OCI-LY7 (cell line): ENCODE data around the gene PARVB. TPM values are rescaled to one million over a fixed set of nuclear protein-coding genes. Genes with fewer than 3 reads are reported as not detected.

Experiments
- BruUV-seq: library from RNA; stranded (reverse); fragments of 400-500 nt; replicated peaks from 2 replicates; lab custom pipeline; 2021; lab: Mats Ljungman, UMichigan
- CTCF ChIA-PET: fragments of 300-600 bp; sonication (Branson Sonifier 250); formaldehyde crosslinking; loops from one replicate; lab custom pipeline; 2022; ENCODE audit warnings: antibody characterized with exemption; ENCODE audit not compliant: unreplicated experiment; lab: Charles Lee
- POLR2A ChIA-PET: fragments of 300-600 bp; sonication (Branson Sonifier 250); formaldehyde crosslinking; loops from one replicate; lab custom pipeline; 2022; ENCODE audit warnings: antibody characterized with exemption; lab: Charles Lee
- DNase-seq: peaks from one replicate; pipeline ENCODE4 v3.0.0-alpha.2; 2015; ENCODE audit warnings: low spot score
- H2AFZ ChIP-seq: fragments of 200-600 bp; sonication (generic), shearing (Covaris generic); 2 replicates; pipeline ENCODE4 v1.6.1; 2014; ENCODE audit warnings: mild to moderate bottlenecking, antibody characterized with exemption, low read length, moderate library complexity
- H3K27ac ChIP-seq: fragments of 200-600 bp; sonication (generic); 2 replicates; pipeline ENCODE4 v1.5.1; 2014; ENCODE audit warnings: mixed run types, low read depth, mild to moderate bottlenecking, moderate library complexity, low read length, inconsistent platforms; ENCODE audit not compliant: poor library complexity, severe bottlenecking
- H3K36me3 ChIP-seq: fragments of 200-600 bp; sonication (generic); 2 replicates; pipeline ENCODE4 v1.6.1; 2014; ENCODE audit warnings: mild to moderate bottlenecking, antibody characterized with exemption, low read length, moderate library complexity, mixed read lengths; ENCODE audit not compliant: insufficient read depth
- H3K4me1 ChIP-seq: fragments of 200-600 bp; sonication (generic); 2 replicates; pipeline ENCODE4 v1.5.1; 2014; ENCODE audit warnings: mild to moderate bottlenecking, low read length; ENCODE audit not compliant: insufficient read depth, poor library complexity, severe bottlenecking
- H3K4me2 ChIP-seq: fragments of 200-600 bp; sonication (generic); 2 replicates; pipeline ENCODE4 v1.6.1; 2014; ENCODE audit warnings: mild to moderate bottlenecking, low read length
- H3K4me3 ChIP-seq: fragments of 200-600 bp; sonication (generic); 2 replicates; pipeline ENCODE4 v1.5.1; 2014; ENCODE audit warnings: mild to moderate bottlenecking, low read depth, low read length; ENCODE audit not compliant: poor library complexity, severe bottlenecking
- H3K79me2 ChIP-seq: fragments of 200-600 bp; sonication (generic); 2 replicates; pipeline ENCODE4 v1.6.1; 2016; ENCODE audit warnings: low read depth, mild to moderate bottlenecking, low read length, moderate library complexity, mixed read lengths; ENCODE audit not compliant: insufficient read depth
- H3K9me2 ChIP-seq: fragments of 200-600 bp; sonication (generic); 2 replicates; pipeline ENCODE4 v1.6.1; 2016; ENCODE audit warnings: mild to moderate bottlenecking, low read length, mixed read lengths; ENCODE audit not compliant: insufficient read depth
- H3K9me3 ChIP-seq: fragments of 200-600 bp; sonication (generic); 2 replicates; pipeline ENCODE4 v1.6.1; 2014; ENCODE audit warnings: mild to moderate bottlenecking, mixed run types, low read length, mixed read lengths
- H4K20me1 ChIP-seq: fragments of 200-600 bp; sonication (generic); 2 replicates; pipeline ENCODE4 v1.6.1; 2014; ENCODE audit warnings: mild to moderate bottlenecking, antibody characterized with exemption, low read length, moderate library complexity, mixed read lengths; ENCODE audit not compliant: insufficient read depth
- EZH2phosphoT487 ChIP-seq: fragments of 200-600 bp; sonication (generic); IDR thresholded peaks from 2 replicates; pipeline ENCODE4 v1.6.1; 2018; ENCODE audit warnings: low read depth, borderline replicate concordance, mild to moderate bottlenecking, mixed run types, antibody characterized with exemption, low read length, moderate library complexity, mixed read lengths
- intact Hi-C: fragments of 100-400 bp; cut with micrococcal nuclease; formaldehyde crosslinking; loops from one replicate; pipeline ENCODE4 v1.10.0; 2022; ENCODE audit not compliant: unreplicated experiment
- total RNA-seq, 2 experiments: library from RNA; depleted of rRNA in 1 of 2; stranded (reverse); fragments of >200 nt in 1 of 2; shearing (Covaris generic) in 1 of 2; gene quantifications; 2 replicates each; pipeline ENCODE4 v1.2.3, GENCODE V29; 2014 to 2022
- TF ChIP-seq, protein P1 (sequence below): fragments of 200-600 bp; sonication (generic); conservative IDR thresholded peaks from 2 replicates; pipeline ENCODE4 v1.5.1; 2014; ENCODE audit warnings: mild to moderate bottlenecking, antibody characterized with exemption, low read length, moderate library complexity, mixed read lengths

Gene PARVB
- total RNA-seq, 2 experiments from 2014 or later = 0.34 TPM; not detected in 1

GRCh38 chr22:44076825-44077224 lies 52.7 kb downstream of the PARVB start:
- POLR2A ChIA-PET = no interaction called here
- Histone ChIP-seq H3K4me2 (no peak overlapping the region), H3K27ac (no peak overlapping the region), H3K79me2 (no peaks in the 10 kb centered on the region), H3K36me3 (no peaks in the 10 kb centered on the region), H4K20me1 (no peaks in the 10 kb centered on the region), H3K9me2 (no peaks in the 10 kb centered on the region), H3K4me1 (no peaks in the 10 kb centered on the region), H2AFZ (no peak overlapping the region), H3K9me3 (no peaks in the 10 kb centered on the region), H3K4me3 (no peak overlapping the region)
- TF ChIP-seq, protein P1, sequence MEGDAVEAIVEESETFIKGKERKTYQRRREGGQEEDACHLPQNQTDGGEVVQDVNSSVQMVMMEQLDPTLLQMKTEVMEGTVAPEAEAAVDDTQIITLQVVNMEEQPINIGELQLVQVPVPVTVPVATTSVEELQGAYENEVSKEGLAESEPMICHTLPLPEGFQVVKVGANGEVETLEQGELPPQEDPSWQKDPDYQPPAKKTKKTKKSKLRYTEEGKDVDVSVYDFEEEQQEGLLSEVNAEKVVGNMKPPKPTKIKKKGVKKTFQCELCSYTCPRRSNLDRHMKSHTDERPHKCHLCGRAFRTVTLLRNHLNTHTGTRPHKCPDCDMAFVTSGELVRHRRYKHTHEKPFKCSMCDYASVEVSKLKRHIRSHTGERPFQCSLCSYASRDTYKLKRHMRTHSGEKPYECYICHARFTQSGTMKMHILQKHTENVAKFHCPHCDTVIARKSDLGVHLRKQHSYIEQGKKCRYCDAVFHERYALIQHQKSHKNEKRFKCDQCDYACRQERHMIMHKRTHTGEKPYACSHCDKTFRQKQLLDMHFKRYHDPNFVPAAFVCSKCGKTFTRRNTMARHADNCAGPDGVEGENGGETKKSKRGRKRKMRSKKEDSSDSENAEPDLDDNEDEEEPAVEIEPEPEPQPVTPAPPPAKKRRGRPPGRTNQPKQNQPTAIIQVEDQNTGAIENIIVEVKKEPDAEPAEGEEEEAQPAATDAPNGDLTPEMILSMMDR = no peak
- TF ChIP-seq EZH2phosphoT487 = no peak
- no peak for DNase-seq
- intact Hi-C loops = no loop called here
- CTCF ChIA-PET = interaction anchor here (1.5 kb wide), 1 partner anchor 9 kb away, joined by 4 read pairs; no protein-coding TSS in a partner anchor
- no TSS peak for BruUV-seq

- no peaks in the 10 kb centered on the region for H3K4me1 ChIP-seq
- ChIA-PET CTCF (interaction anchor here (0.6 to 0.8 kb wide), 3 partner anchors 21 to 573 kb away, joined by 3 to 6 read pairs (median 3); no protein-coding TSS in a partner anchor), POLR2A (no interaction called here)
- H3K4me2 ChIP-seq = no peak overlapping the region
- H3K9me3 ChIP-seq = no peaks in the 10 kb centered on the region
- H3K9me2 ChIP-seq = no peaks in the 10 kb centered on the region
- H3K79me2 ChIP-seq = no peaks in the 10 kb centered on the region
- no peak overlapping the region for H2AFZ ChIP-seq
- no TSS peak for BruUV-seq
- no peak overlapping the region for H3K27ac ChIP-seq
- intact Hi-C loops = loop anchor here (1.0 to 10.0 kb wide), 3 partner anchors 88 to 545 kb away; no protein-coding TSS in a partner anchor
- H4K20me1 ChIP-seq = no peaks in the 10 kb centered on the region
- DNase-seq = peak; percentile 72
- TF ChIP-seq EZH2phosphoT487 = no peak
- TF ChIP-seq, protein P1 = peak; percentile 89
- H3K36me3 ChIP-seq = no peaks in the 10 kb centered on the region
- no peak overlapping the region for H3K4me3 ChIP-seq
Measured at GRCh38 chr22:44080936-44081861, 57.1 kb downstream of the PARVB start.
